Astrocyte of the spinal cord (primary cell): Measurements from ENCODE around the gene EVL.

Experiments used
- DNase-seq: peaks from one replicate; pipeline ENCODE4 v3.0.0; 2011; ENCODE audit warnings: low read depth, low spot score
- H3K4me3 ChIP-seq: 2 replicates; pipeline ENCODE4 v1.5.1; 2011; ENCODE audit warnings: low read depth, mild to moderate bottlenecking, low read length, moderate library complexity
- CTCF ChIP-seq: IDR thresholded peaks from 2 replicates; pipeline ENCODE4 v1.5.1; 2012; ENCODE audit warnings: low read depth, mild to moderate bottlenecking, low read length, inconsistent platforms
- in situ Hi-C: cut with HindIII; loops from 2 replicates; pipeline ENCODE4 v1.10.0; 2017; ENCODE audit warnings: low sequenced_read_pairs

The EVL gene

GRCh38 chr14:100144996-100145646, 79.9 kb downstream of the EVL start:
- in situ Hi-C loops = no loop called here
- no peak overlapping the region for H3K4me3 ChIP-seq
- DNase-seq = no peak
- no peak for TF ChIP-seq CTCF

DNA sequence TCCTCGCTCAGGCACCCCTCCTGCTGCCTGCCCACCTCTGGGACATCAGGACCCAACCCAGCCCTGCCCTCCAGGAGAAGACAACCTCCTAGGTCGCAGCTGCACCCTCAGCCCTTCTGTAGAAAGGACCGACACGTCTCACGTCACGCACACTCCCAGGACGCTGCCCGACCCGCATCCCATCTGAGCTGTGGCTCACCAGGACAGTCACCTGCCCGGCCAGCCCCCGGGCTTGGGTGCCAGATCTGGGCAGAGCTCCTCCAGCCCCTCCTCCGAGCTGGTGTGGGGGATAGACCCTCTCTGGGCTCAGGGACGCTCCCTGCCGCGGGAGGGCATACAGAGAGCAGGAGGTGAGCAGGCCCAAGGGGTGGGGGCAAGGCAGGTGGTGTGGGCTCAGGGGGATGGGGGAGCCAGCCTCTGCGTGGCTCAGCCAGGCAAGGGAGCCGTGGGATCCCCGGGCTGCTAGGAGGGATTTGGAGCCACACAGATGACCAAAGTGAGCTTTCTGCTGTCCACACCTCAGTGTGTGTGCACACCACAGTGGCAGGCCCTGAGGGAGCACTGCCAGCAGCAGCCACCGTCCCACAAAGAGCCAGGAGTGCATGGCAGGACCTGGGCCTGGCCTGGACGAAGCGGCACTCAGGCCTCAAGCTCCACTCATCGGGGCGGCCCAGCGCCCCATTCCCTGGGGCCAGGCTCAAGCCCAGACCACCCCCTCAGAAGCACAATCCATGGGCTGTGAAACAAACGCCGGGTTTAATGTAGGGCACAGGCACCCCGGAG, 80.7 kb downstream of the EVL start:
- no peak for TF ChIP-seq CTCF
- no peak for DNase-seq
- in situ Hi-C loops = no loop called here

DNA sequence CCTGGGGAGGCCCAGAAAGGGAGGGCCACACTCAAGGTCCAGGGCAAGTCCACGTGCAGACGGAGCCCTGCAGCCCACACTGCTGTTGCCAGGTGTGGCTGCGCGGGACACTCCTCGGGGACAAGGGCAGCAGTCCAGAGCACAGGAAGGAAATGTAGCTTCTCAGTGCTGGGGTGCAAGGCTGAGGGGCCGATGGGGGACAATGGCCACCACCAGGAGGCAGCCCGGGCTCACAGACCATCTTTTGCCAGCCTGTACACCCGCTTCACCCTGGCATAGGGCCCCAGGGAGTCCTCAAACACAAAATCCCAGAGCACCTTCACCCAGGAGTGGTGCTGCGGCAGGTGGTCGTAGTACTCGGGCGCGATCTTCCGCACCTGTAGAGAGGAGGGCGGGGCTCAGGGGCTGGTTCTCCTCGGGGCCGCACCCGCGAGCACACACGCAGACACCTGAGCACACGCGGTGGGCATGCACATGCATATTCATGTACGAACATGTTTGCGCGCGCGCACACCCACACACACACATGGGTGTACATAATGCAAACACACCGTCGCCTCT, 81.4 kb downstream of the EVL start:
- H3K4me3 ChIP-seq = no peak overlapping the region
- TF ChIP-seq CTCF = no peak
- DNase-seq = no peak
- in situ Hi-C loops = no loop called here

More for the DNA sequence above, 80.7 kb downstream of the EVL start:
- no peak overlapping the region for H3K4me3 ChIP-seq

DNA sequence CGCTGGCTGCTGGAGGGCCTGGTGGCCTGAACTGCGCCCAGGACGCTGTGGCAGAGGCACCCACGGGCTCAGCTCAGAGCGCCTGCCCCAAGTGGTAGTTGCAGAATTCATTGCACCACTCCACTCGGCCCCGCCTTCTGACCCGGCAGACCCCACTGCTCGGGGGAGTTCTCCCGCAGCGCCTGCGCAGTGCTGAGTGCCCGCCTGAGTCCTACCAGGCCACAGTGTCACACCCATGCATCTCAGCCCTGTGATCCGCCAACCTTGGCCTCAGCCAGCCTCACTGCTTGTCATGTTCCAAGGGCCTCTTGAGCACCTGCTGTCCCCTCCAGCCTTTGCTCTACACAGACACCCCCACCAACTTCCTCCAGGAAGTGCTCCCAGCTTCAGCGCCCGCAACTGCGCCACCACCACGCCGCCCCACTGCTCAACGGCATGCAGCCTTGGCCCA, 82.0 kb downstream of the EVL start:
- DNase-seq = no peak
- in situ Hi-C loops = no loop called here
- no peak overlapping the region for H3K4me3 ChIP-seq
- TF ChIP-seq CTCF = no peak

DNA sequence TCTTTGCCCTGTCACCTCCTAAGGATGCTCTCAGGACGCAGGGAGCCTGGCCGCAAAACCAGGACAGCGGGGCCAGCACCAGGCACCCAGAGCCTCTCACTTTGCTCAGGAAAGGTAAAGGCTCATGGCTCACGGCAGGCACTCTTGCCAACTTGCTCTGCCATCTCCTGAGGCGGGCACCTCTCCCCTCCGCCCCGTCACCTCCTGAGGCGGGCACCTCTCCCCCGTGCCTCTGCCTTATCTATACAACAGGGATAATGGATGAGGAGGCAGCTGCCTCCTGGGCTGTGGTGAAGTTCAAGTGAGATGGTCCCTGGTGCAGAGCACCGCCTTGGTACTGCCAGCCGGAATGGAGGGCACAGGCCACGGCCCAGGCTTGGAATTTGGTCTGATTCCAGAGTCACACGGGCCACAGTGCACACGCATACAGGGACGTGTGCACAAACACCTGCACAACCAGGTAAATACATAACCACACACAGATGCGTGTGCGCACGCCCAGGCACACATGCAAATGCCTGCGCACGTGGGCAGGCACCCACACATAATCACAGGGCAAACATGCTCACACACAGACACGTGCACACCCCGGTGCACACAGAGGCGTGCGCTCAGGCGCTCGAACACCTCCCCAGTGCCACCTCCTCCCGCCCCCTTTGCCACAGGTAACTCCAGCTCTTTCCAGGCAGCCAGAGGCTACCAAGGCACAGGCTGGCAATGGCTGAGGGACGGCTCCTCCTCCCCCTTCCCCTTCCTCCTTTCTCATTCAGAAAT, 82.7 kb downstream of the EVL start:
- no peak overlapping the region for H3K4me3 ChIP-seq
- TF ChIP-seq CTCF = no peak
- in situ Hi-C loops = no loop called here
- DNase-seq = no peak
